ENCODE measurements around the gene DCAF7. TPM values are rescaled to one million over a fixed set of nuclear protein-coding genes. Genes with fewer than 3 reads are reported as not detected.
A peak's percentile ranks its signal among the peaks of the same experiment; 100 is the strongest.

The DCAF7 gene
- total RNA-seq, 1 donor from 2014 or later = 25.3 TPM

- peak in 1 of 2 donors; percentile 48 for DNase-seq (ENCODE audit: low read depth in 2 of 2)
Measured at GRCh38 chr17:63626551-63627180, 76.4 kb downstream of the DCAF7 start.

- peak in 1 of 2 donors; percentile 16 for DNase-seq (ENCODE audit: low read depth in 2 of 2)
Measured at GRCh38 chr17:63629627-63630026, 79.3 kb downstream of the DCAF7 start.

- no peak for DNase-seq (ENCODE audit: low read depth in 2 of 2)
Measured at GRCh38 chr17:63631062-63631461, 80.8 kb downstream of the DCAF7 start.

GRCh38 chr17:63631626-63632025 lies 81.3 kb downstream of the DCAF7 start:
- DNase-seq (ENCODE audit: low read depth in 2 of 2) = peak in 1 of 2 donors; percentile 46

GRCh38 chr17:63633742-63634141 lies 83.5 kb downstream of the DCAF7 start:
- no peak for DNase-seq (ENCODE audit: low read depth in 2 of 2)

- DNase-seq (ENCODE audit: low read depth in 2 of 2) = peak in 1 of 2 donors; percentile 69
Measured at GRCh38 chr17:63634163-63634562, 83.9 kb downstream of the DCAF7 start.

GRCh38 chr17:63634816-63635215 lies 84.5 kb downstream of the DCAF7 start:
- DNase-seq (ENCODE audit: low read depth in 2 of 2) = peak in 1 of 2 donors; percentile 8

GRCh38 chr17:63635290-63635689 lies 85.0 kb downstream of the DCAF7 start:
- DNase-seq (ENCODE audit: low read depth in 2 of 2) = no peak

GRCh38 chr17:63635787-63636186 lies 85.5 kb downstream of the DCAF7 start:
- DNase-seq (ENCODE audit: low read depth in 2 of 2) = no peak

- DNase-seq (ENCODE audit: low read depth in 2 of 2) = no peak
Measured at GRCh38 chr17:63639125-63639524, 88.8 kb downstream of the DCAF7 start.

- no peak for DNase-seq (ENCODE audit: low read depth in 2 of 2)
Measured at GRCh38 chr17:63640038-63640437, 89.8 kb downstream of the DCAF7 start.

- no peak for DNase-seq (ENCODE audit: low read depth in 2 of 2)
Measured at GRCh38 chr17:63641692-63642448, 91.6 kb downstream of the DCAF7 start.

Other genes with a start within 250 kb of the DCAF7 start
- 8.3 and 12.9 TPM in 2 replicates for gene CYB561, start 104.2 kb upstream of the DCAF7 start, total RNA-seq
- gene ACE, start 73.4 kb upstream of the DCAF7 start, total RNA-seq = 25.7 and 51.3 TPM in 2 replicates
- under 0.01 TPM in 1 of 2 replicates, not detected in the other for gene KCNH6, start 27.1 kb upstream of the DCAF7 start, total RNA-seq
- 14.8 TPM in 2 replicates for gene TACO1, start 50.4 kb downstream of the DCAF7 start, total RNA-seq
- 73.8 and 113 TPM in 2 replicates for gene MAP3K3, start 71.9 kb downstream of the DCAF7 start, total RNA-seq
- 18.0 and 51.6 TPM in 2 replicates for gene LIMD2, start 149.6 kb downstream of the DCAF7 start, total RNA-seq
- gene STRADA, start 191.3 kb downstream of the DCAF7 start, total RNA-seq = 19.6 and 34.6 TPM in 2 replicates
- 65.2 and 98.9 TPM in 2 replicates for gene CCDC47, start 223.1 kb downstream of the DCAF7 start, total RNA-seq
- 36.1 and 61.3 TPM in 2 replicates for gene DDX42, start 223.7 kb downstream of the DCAF7 start, total RNA-seq